ENCODE data around the gene TPBGL. TPM values are rescaled to one million over a fixed set of nuclear protein-coding genes. Genes with fewer than 3 reads are reported as not detected.

The TPBGL gene
- total RNA-seq, 4 donors from 2014 or later = 0.22 to 0.65 TPM; not detected in 2

GRCh38 chr11:75241906-75242644 is 1.5 kb downstream of the TPBGL start:
- TF ChIP-seq CTCF (IDR thresholded peaks at IDR 0.05; ENCODE audit: low read depth) = no peak

- TF ChIP-seq CTCF (IDR thresholded peaks at IDR 0.05; ENCODE audit: low read depth) = no peak
These were observed 2.4 kb downstream of the TPBGL start for GRCh38 chr11:75242722-75243600.

GRCh38 chr11:75244052-75244814 is 3.7 kb downstream of the TPBGL start:
- TF ChIP-seq CTCF (IDR thresholded peaks at IDR 0.05; ENCODE audit: low read depth) = no peak

GRCh38 chr11:75245356-75246005 is 4.9 kb downstream of the TPBGL start:
- no peak for TF ChIP-seq CTCF (IDR thresholded peaks at IDR 0.05; ENCODE audit: low read depth)

- no peak for TF ChIP-seq CTCF (IDR thresholded peaks at IDR 0.05; ENCODE audit: low read depth)
These were observed 5.6 kb downstream of the TPBGL start for GRCh38 chr11:75246006-75246670.

- TF ChIP-seq CTCF (IDR thresholded peaks at IDR 0.05; ENCODE audit: low read depth) = no peak
These were observed 6.2 kb downstream of the TPBGL start for GRCh38 chr11:75246671-75247350.

Measured in subcutaneous adipose tissue (tissue), 4 donors.